Neutrophil (primary cell): ENCODE data around the gene DVL3.
A peak's percentile ranks its signal among the peaks of the same experiment; 100 is the strongest.

Experiments
- H3K27ac ChIP-seq: fragments of 200-600 bp; sonication (generic); 2 replicates; pipeline ENCODE4 v1.5.1; 2016; ENCODE audit warnings: mild to moderate bottlenecking, moderate library complexity
- H3K27me3 ChIP-seq: fragments of 200-600 bp; sonication (generic); 2 replicates; pipeline ENCODE4 v1.6.0; 2016; ENCODE audit warnings: mild to moderate bottlenecking
- H3K36me3 ChIP-seq: fragments of 200-600 bp; sonication (generic); 2 replicates; pipeline ENCODE4 v1.5.1; 2017
- H3K4me1 ChIP-seq, 2 experiments: fragments of 200-600 bp in 1 of 2; sonication (generic) in 1 of 2; 1 replicate in 1 of 2; 2 replicates in 1 of 2; pipeline versions ENCODE4 v1.5.1 to v1.6.1; 2013 to 2016; ENCODE audit warnings: low read depth in 1 of 2, low read length in 1 of 2, mild to moderate bottlenecking in 1 of 2, moderate library complexity in 1 of 2; ENCODE audit not compliant: control insufficient read depth in 1 of 2, insufficient read depth in 1 of 2
- H3K4me3 ChIP-seq, 2 experiments: fragments of 200-600 bp in 1 of 2; sonication (generic) in 1 of 2; 1 replicate in 1 of 2; 2 replicates in 1 of 2; pipeline ENCODE4 v1.5.1; 2013 to 2016; ENCODE audit warnings: low read depth in 1 of 2, low read length in 1 of 2, mild to moderate bottlenecking in 1 of 2, moderate library complexity in 1 of 2
- H3K9me3 ChIP-seq: fragments of 200-600 bp; sonication (generic); 2 replicates; pipeline ENCODE4 v1.5.1; 2016
- CTCF ChIP-seq: fragments of 200-600 bp; sonication (generic); IDR thresholded peaks from 2 replicates; pipeline ENCODE4 v1.5.1; 2016; ENCODE audit warnings: antibody characterized with exemption

Gene DVL3

GRCh38 chr3:184186184-184186901, 31.2 kb downstream of the DVL3 start, which contains the start of gene ABCF3:
Gene ABCF3, plus strand, starts transcription at chr3:184186199. Its CDS starts 9 bp downstream, at chr3:184186208.
- no peak for TF ChIP-seq CTCF
- Histone ChIP-seq H3K27me3 (no peaks in the 10 kb centered on the region), H3K4me1 (peaks cover 24% of the 10 kb centered on the region in 2 experiments), H3K9me3 (no peaks in the 10 kb centered on the region), H3K27ac (peak within 1 kb of the TSS; percentile 87), H3K4me3 (peak within 1 kb of the TSS; percentile 84 to 94), H3K36me3 (peaks cover 75% of the 10 kb centered on the region)

- no peak for TF ChIP-seq CTCF
- no peaks in the 10 kb centered on the region for H3K9me3 ChIP-seq
- H3K4me1 ChIP-seq, result peaks cover 24% of the 10 kb centered on the region in 2 experiments
- H3K4me3 ChIP-seq, result peak overlapping the region; percentile 84 to 94
- peaks cover 75% of the 10 kb centered on the region for H3K36me3 ChIP-seq
- H3K27ac ChIP-seq, result peak overlapping the region; percentile 87
- no peaks in the 10 kb centered on the region for H3K27me3 ChIP-seq
Measured at GRCh38 chr3:184186902-184187207, 31.7 kb downstream of the DVL3 start.

GRCh38 chr3:184188080-184188479, 32.9 kb downstream of the DVL3 start:
- TF ChIP-seq CTCF, result no peak
- Histone ChIP-seq H3K4me1 (peaks cover 24% of the 10 kb centered on the region in 2 experiments), H3K36me3 (peaks cover 75% of the 10 kb centered on the region), H3K9me3 (no peaks in the 10 kb centered on the region), H3K27ac (no peak overlapping the region), H3K4me3 (no peak overlapping the region), H3K27me3 (no peaks in the 10 kb centered on the region)

GRCh38 chr3:184189421-184189820, 34.2 kb downstream of the DVL3 start:
- Histone ChIP-seq H3K36me3 (peaks cover 75% of the 10 kb centered on the region), H3K27ac (no peak overlapping the region), H3K4me3 (no peak overlapping the region)

GRCh38 chr3:184192889-184193288, 37.7 kb downstream of the DVL3 start:
- no peaks in the 10 kb centered on the region for H3K27me3 ChIP-seq

More at GRCh38 chr3:184189421-184189820, 34.2 kb downstream of the DVL3 start:
- Histone ChIP-seq H3K9me3 (no peaks in the 10 kb centered on the region), H3K27me3 (no peaks in the 10 kb centered on the region), H3K4me1 (peaks cover 24% of the 10 kb centered on the region in 2 experiments)
- TF ChIP-seq CTCF, result no peak

More at GRCh38 chr3:184192889-184193288, 37.7 kb downstream of the DVL3 start:
- H3K36me3 ChIP-seq, result peaks cover 88% of the 10 kb centered on the region
- H3K4me1 ChIP-seq, result no peaks in the 10 kb centered on the region
- H3K27ac ChIP-seq, result no peak overlapping the region
- H3K9me3 ChIP-seq, result no peaks in the 10 kb centered on the region
- TF ChIP-seq CTCF, result no peak
- H3K4me3 ChIP-seq, result no peak overlapping the region
